Psoas muscle (tissue), 8 donors: ENCODE results near the gene ADM2. TPM values are rescaled to one million over a fixed set of nuclear protein-coding genes. Genes with fewer than 3 reads are reported as not detected.
A peak's percentile ranks its signal among the peaks of the same experiment; 100 is the strongest.

Source experiments
- ATAC-seq, 4 donors: fragments of 200-7000 bp; cut with Tn5 transposase; one replicate each; pipeline ENCODE4 v1.9.1; 2020; ENCODE audit warnings: moderate library complexity in 3 of 4, mild to moderate bottlenecking in 2 of 4
- DNase-seq, 2 donors: peaks; one replicate each; pipeline ENCODE4 v3.0.0-alpha.2; 2020
- H3K27ac ChIP-seq: fragments of 200-600 bp; one replicate; pipeline ENCODE4 v1.8.0; 2022
- H3K27me3 ChIP-seq, 3 donors: fragments of 200-600 bp in 1 of 3; one replicate each; pipeline versions ENCODE4 v1.6.1 to v1.8.0; 2013 to 2022; ENCODE audit warnings: low read length in 2 of 3, mild to moderate bottlenecking in 2 of 3, moderate library complexity in 1 of 3; ENCODE audit not compliant: insufficient read depth in 3 of 3
- H3K36me3 ChIP-seq, 2 donors: fragments of 200-600 bp in 1 of 2; one replicate each; pipeline versions ENCODE4 v1.6.1 to v1.8.0; 2013 to 2022; ENCODE audit warnings: low read depth in 1 of 2, mild to moderate bottlenecking in 1 of 2, moderate library complexity in 1 of 2; ENCODE audit not compliant: insufficient read depth in 1 of 2
- H3K4me1 ChIP-seq: fragments of 200-600 bp; one replicate; pipeline ENCODE4 v1.8.0; 2022
- H3K4me3 ChIP-seq: fragments of 200-600 bp; one replicate; pipeline ENCODE4 v1.8.0; 2022; ENCODE audit warnings: mild to moderate bottlenecking
- H3K9me3 ChIP-seq: fragments of 200-600 bp; one replicate; pipeline ENCODE4 v1.8.0; 2022
- CTCF ChIP-seq: fragments of 200-600 bp; IDR thresholded peaks from one replicate; pipeline ENCODE4 v1.8.0; 2022; ENCODE audit warnings: antibody characterized with exemption
- WGBS, 3 donors: extraction: QIAGEN DNeasy Blood & Tissue Kit; methylation state at CpG; one replicate each; pipeline versions ENCODE4 v1.1.6 to v1.1.7; 2013; 5-methylcytosine and 5-hydroxymethylcytosine counted together
- intact Hi-C, 2 donors: fragments of 100-400 bp; cut with DNase I; formaldehyde crosslinking; loops; one replicate each; pipeline versions ENCODE4 v1.11.0 to v1.14.2; 2022
- polyA plus RNA-seq, 3 donors: library from polyadenylated mRNA; stranded (reverse); fragments of 200-250 nt; gene quantifications; one replicate each; pipeline ENCODE4 v1.2.3, GENCODE V29; 2013
- total RNA-seq, 4 donors: library from RNA; stranded (reverse); fragmentation: NEBNext Ultra II Directional in 2 of 4; extraction: Animal tissue kit (Norgen Biotek cat#: 25700) in 2 of 4; gene quantifications; one replicate each; pipeline versions ENCODE4 v1.2.1 to v1.2.4, GENCODE V29; 2021 to 2023
- donor health status: healthy with polysubstance abuse.
- donor health status: DM: no; HTN: no; CAD: no; lungs with moderate emphysema.
- donor health status: Bipolar disorder and iron deficiency.
- donor health status: healthy.
- donor health status: DM: yes; HTN: yes; CAD: no.
- donor health status: DM: no; HTN: no; CAD: no.
- donor health status: DM: no; HTN: no; CAD: no.
- donor health status: DM: yes; HTN: yes; CAD: no.

The ADM2 gene
- total and polyA plus RNA-seq, 7 donors = 0.01 to 0.21 (median 0.05) TPM; not detected in 4

GRCh38 chr22:50498322-50498890, 17.1 kb downstream of the ADM2 start:
- ATAC-seq = peak; percentile 52 to 74 (median 64)
- no peak for DNase-seq
- no peak overlapping the region for H3K27ac ChIP-seq

GRCh38 chr22:50500452-50500851, 19.1 kb downstream of the ADM2 start:
- Histone ChIP-seq H3K27ac (no peak overlapping the region), H3K9me3 (no peaks in the 10 kb centered on the region), H3K4me1 (no peaks in the 10 kb centered on the region), H3K36me3 (peaks cover 0 to 23% of the 10 kb centered on the region in 2 donors), H3K4me3 (no peak overlapping the region), H3K27me3 (no peaks in the 10 kb centered on the region)
- no peak for TF ChIP-seq CTCF
- DNase-seq (no peak), ATAC-seq (no peak)
- WGBS, 3 donors = 86 to 93% (median 88%) methylated on average over 12 of the region's 12 CpGs
- intact Hi-C loops = loop anchor here in 1 of 2 donors (10.0 kb wide), 1 partner anchor 246 kb away; the partner anchor contains the start of gene HDAC10

More at GRCh38 chr22:50498322-50498890, 17.1 kb downstream of the ADM2 start:
- 7 to 22% (median 8%) methylated on average over 13 of the region's 13 CpGs for WGBS, 3 donors
- TF ChIP-seq CTCF = peak; percentile 40
- Histone ChIP-seq H3K9me3 (no peaks in the 10 kb centered on the region), H3K27me3 (no peaks in the 10 kb centered on the region), H3K36me3 (peaks cover 0 to 10% of the 10 kb centered on the region in 2 donors), H3K4me3 (no peak overlapping the region), H3K4me1 (no peaks in the 10 kb centered on the region)
- intact Hi-C loops = loop anchor here in 1 of 2 donors (5.0 kb wide), 1 partner anchor 136 kb away; no protein-coding TSS in a partner anchor

GRCh38 chr22:50502096-50502495, 20.8 kb downstream of the ADM2 start:
- Histone ChIP-seq H3K27me3 (no peaks in the 10 kb centered on the region), H3K9me3 (no peaks in the 10 kb centered on the region), H3K36me3 (peaks cover 0 to 31% of the 10 kb centered on the region in 2 donors), H3K27ac (no peak overlapping the region), H3K4me3 (no peak overlapping the region), H3K4me1 (peaks cover 8% of the 10 kb centered on the region)
- intact Hi-C loops = loop anchor here in 1 of 2 donors (10.0 kb wide), 1 partner anchor 247 kb away; the partner anchor contains the start of gene HDAC10
- DNase-seq (no peak), ATAC-seq (no peak)
- no peak for TF ChIP-seq CTCF
- 61 to 76% (median 72%) methylated on average over 6 of the region's 6 CpGs for WGBS, 3 donors

- no peak overlapping the region for H3K4me3 ChIP-seq
- no peak for DNase-seq
- H3K27me3 ChIP-seq = no peaks in the 10 kb centered on the region
- ATAC-seq = no peak
- WGBS, 3 donors = 82 to 87% (median 86%) methylated on average over 23 to 24 of the region's 24 CpGs
- H3K4me1 ChIP-seq = peaks cover 8% of the 10 kb centered on the region
- intact Hi-C loops = loop anchor here in 1 of 2 donors (10.0 kb wide), 1 partner anchor 248 kb away; the partner anchor contains the start of gene HDAC10
- no peak for TF ChIP-seq CTCF
- H3K27ac ChIP-seq = no peak overlapping the region
- H3K9me3 ChIP-seq = no peaks in the 10 kb centered on the region
- H3K36me3 ChIP-seq = peaks cover 0 to 31% of the 10 kb centered on the region in 2 donors
These were observed 21.5 kb downstream of the ADM2 start for GRCh38 chr22:50502628-50503474.
